SK-N-SH treated with all-trans-retinoic acid at 6 μM for 48 hours (cell line): ENCODE data around the gene ITIH2.
"Not testable (repeated sequence)": the region's sequence is repeated elsewhere in the genome, so short reads cannot be mapped to it uniquely, and the experiment has no call there.

Source experiments
- ATAC-seq: fragments of 200-7000 bp; cut with Tn5 transposase; 3 replicates; pipeline ENCODE4 v1.9.1; 2020; ENCODE audit warnings: mild to moderate bottlenecking, moderate library complexity
- ARNTL ChIP-seq: fragments of 450-650 bp; formaldehyde crosslinking; IDR thresholded peaks from 2 replicates; pipeline ENCODE4 v1.5.0; 2020; ENCODE audit warnings: low read depth, mild to moderate bottlenecking, moderate library complexity, borderline replicate concordance
- BACH2 ChIP-seq: fragments of 250-450 bp; sonication (Bioruptor Pico); IDR thresholded peaks from 2 replicates; pipeline ENCODE4 v1.9.0; 2021; ENCODE audit warnings: mild to moderate bottlenecking, borderline replicate concordance
- ESRRG ChIP-seq: fragments of 250-450 bp; sonication (Bioruptor Pico); IDR thresholded peaks from 2 replicates; pipeline ENCODE4 v1.6.1; 2021; ENCODE audit warnings: mild to moderate bottlenecking
- GLIS3 ChIP-seq: fragments of 250-450 bp; sonication (Bioruptor Pico); IDR thresholded peaks from 2 replicates; pipeline ENCODE4 v1.5.0; 2020; ENCODE audit warnings: mild to moderate bottlenecking, moderate library complexity
- ISL1 ChIP-seq: fragments of 250-450 bp; sonication (Bioruptor Pico); IDR thresholded peaks from 2 replicates; pipeline ENCODE4 v2.1.2; 2022; ENCODE audit warnings: mild to moderate bottlenecking, moderate library complexity
- OSR1 ChIP-seq: fragments of 250-450 bp; sonication (Bioruptor Pico); IDR thresholded peaks from 2 replicates; pipeline ENCODE4 v1.8.0; 2022; ENCODE audit warnings: moderate library complexity, mild to moderate bottlenecking, inconsistent platforms
- PPARA ChIP-seq: fragments of 250-450 bp; sonication (Bioruptor Pico); IDR thresholded peaks from 2 replicates; pipeline ENCODE4 v1.5.0; 2020; ENCODE audit warnings: mild to moderate bottlenecking, borderline replicate concordance
- RARB ChIP-seq: fragments of 250-450 bp; sonication (Bioruptor Pico); IDR thresholded peaks from 2 replicates; pipeline ENCODE4 v1.8.0; 2021; ENCODE audit warnings: mild to moderate bottlenecking, moderate library complexity
- SNAI2 ChIP-seq: fragments of 250-450 bp; sonication (Bioruptor Pico); IDR thresholded peaks from 2 replicates; pipeline ENCODE4 v1.5.0; 2020; ENCODE audit warnings: mild to moderate bottlenecking, moderate library complexity
- TCF4 ChIP-seq: fragments of 250-450 bp; sonication (Bioruptor Pico); IDR thresholded peaks from 2 replicates; pipeline ENCODE4 v1.8.0; 2021; ENCODE audit warnings: mild to moderate bottlenecking, moderate library complexity, borderline replicate concordance
- TOX ChIP-seq: fragments of 250-450 bp; sonication (Bioruptor Pico); IDR thresholded peaks from 2 replicates; pipeline ENCODE4 v1.8.0; 2021; ENCODE audit warnings: mild to moderate bottlenecking, moderate library complexity, borderline replicate concordance
- ZFP3 ChIP-seq: fragments of 250-450 bp; sonication (Bioruptor Pico); IDR thresholded peaks from 2 replicates; pipeline ENCODE4 v1.5.0; 2020; ENCODE audit warnings: mild to moderate bottlenecking, moderate library complexity
- ZFP30 ChIP-seq: fragments of 450-650 bp; formaldehyde crosslinking; IDR thresholded peaks from 2 replicates; pipeline ENCODE4 v1.5.0; 2022; ENCODE audit warnings: mild to moderate bottlenecking, moderate library complexity
- ZNF565 ChIP-seq: fragments of 450-650 bp; formaldehyde crosslinking; conservative IDR thresholded peaks from 2 replicates; pipeline ENCODE4 v1.5.0; 2020; ENCODE audit warnings: low read depth, mild to moderate bottlenecking, moderate library complexity
- ZNF70 ChIP-seq: fragments of 450-650 bp; formaldehyde crosslinking; IDR thresholded peaks from 2 replicates; pipeline ENCODE4 v1.5.0; 2020; ENCODE audit warnings: mild to moderate bottlenecking, moderate library complexity
- ZNF8 ChIP-seq: fragments of 450-650 bp; formaldehyde crosslinking; IDR thresholded peaks from 2 replicates; pipeline ENCODE4 v1.5.0; 2020; ENCODE audit warnings: mild to moderate bottlenecking, moderate library complexity
- TF ChIP-seq, protein P1 (sequence below): fragments of 250-450 bp; sonication (Bioruptor Pico); IDR thresholded peaks from 2 replicates; pipeline ENCODE4 v1.8.0; 2020; ENCODE audit warnings: mild to moderate bottlenecking, moderate library complexity, borderline replicate concordance
- TF ChIP-seq, protein P2 (sequence below): fragments of 250-450 bp; sonication (Bioruptor Pico); IDR thresholded peaks from 2 replicates; pipeline ENCODE4 v1.5.1; 2021; ENCODE audit warnings: mild to moderate bottlenecking, moderate library complexity
- TF ChIP-seq, protein P3 (sequence below): fragments of 250-450 bp; sonication (Bioruptor Pico); IDR thresholded peaks from 2 replicates; pipeline ENCODE4 v1.5.0; 2020; ENCODE audit warnings: mild to moderate bottlenecking, moderate library complexity
- TF ChIP-seq, protein P4 (sequence below): fragments of 250-450 bp; sonication (Bioruptor Pico); IDR thresholded peaks from 2 replicates; pipeline ENCODE4 v1.8.0; 2021; ENCODE audit warnings: low read depth, mild to moderate bottlenecking, moderate library complexity, borderline replicate concordance
- TF ChIP-seq, protein P5 (sequence below): fragments of 250-450 bp; sonication (Bioruptor Pico); IDR thresholded peaks from 2 replicates; pipeline ENCODE4 v1.5.1; 2020; ENCODE audit warnings: low read depth, mild to moderate bottlenecking, moderate library complexity

Gene ITIH2

DNA sequence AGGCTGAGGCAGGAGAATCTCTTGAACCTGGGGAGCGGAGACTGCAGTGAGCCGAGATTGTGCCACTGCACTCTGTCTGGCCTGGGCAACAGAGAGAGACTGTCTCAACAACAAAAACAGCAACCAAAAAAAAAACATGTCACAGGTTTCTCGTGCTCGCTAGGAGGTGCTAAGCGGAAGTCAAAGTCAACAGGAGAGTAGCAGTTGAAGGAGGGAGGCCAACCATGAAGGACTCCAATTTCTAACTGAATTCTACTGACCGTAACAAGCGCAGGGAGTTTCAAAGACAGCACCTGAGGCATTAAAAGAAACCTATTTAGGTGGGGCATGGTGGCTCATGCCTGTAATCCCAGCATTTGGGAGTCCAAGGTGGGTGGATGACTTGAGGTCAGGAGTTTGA is 65.3 kb downstream of the ITIH2 start:
- ATAC-seq = no peak
- TF ChIP-seq BACH2 (CRISPR knock-in tag) (no peak), ARNTL (CRISPR knock-in tag) (no peak), ISL1 (CRISPR knock-in tag) (no peak), SNAI2 (CRISPR knock-in tag) (no peak), OSR1 (CRISPR knock-in tag) (no peak)

DNA sequence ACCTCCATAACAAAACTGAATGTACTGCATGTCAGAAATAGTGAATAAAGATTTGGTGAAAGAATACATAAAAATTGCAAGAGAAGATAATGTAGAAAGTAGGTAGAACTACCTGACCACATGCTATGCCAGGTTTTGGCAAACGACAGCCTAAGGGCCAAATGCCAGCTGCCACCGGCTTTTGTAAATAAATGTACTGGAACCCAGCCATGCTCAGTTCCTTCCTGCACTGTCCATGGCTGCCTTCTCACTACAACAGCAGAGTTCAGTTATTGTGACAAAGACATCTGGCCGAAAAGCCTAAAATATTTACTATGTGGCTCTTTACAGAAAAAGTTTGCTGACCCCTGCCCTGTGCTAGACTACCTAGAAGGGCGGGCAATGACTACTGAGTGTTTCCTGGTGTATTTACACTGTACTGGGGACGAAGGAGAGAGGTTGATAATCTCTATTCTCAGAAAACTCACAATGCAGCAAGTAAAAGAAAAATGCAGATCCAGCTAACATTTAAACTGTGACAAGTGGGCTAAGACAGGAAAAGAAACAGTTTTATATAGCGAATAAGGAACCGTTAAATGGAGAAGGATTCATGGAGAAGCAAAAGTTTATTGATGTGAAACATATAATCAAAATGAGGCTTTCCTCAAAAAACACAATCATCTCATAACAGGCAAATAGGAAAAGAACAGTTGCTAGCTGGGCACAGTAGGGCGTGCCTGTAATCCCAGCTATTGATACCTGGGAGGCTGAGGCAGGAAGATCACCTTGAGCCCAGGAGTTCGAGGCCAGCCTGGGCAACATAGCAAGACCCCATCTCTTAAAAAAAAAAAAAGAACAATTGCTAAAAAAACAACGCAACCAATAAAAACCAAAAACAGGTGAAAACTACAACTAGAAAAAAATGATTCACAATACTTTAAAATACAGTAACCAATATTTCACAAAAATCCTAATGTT is 71.0 kb downstream of the ITIH2 start:
- no peak for ATAC-seq
- no peak for TF ChIP-seq ISL1 (CRISPR knock-in tag)
- TF ChIP-seq PPARA (CRISPR knock-in tag) = no peak
- TF ChIP-seq TCF4 (CRISPR knock-in tag) = no peak
- TF ChIP-seq, protein P1, sequence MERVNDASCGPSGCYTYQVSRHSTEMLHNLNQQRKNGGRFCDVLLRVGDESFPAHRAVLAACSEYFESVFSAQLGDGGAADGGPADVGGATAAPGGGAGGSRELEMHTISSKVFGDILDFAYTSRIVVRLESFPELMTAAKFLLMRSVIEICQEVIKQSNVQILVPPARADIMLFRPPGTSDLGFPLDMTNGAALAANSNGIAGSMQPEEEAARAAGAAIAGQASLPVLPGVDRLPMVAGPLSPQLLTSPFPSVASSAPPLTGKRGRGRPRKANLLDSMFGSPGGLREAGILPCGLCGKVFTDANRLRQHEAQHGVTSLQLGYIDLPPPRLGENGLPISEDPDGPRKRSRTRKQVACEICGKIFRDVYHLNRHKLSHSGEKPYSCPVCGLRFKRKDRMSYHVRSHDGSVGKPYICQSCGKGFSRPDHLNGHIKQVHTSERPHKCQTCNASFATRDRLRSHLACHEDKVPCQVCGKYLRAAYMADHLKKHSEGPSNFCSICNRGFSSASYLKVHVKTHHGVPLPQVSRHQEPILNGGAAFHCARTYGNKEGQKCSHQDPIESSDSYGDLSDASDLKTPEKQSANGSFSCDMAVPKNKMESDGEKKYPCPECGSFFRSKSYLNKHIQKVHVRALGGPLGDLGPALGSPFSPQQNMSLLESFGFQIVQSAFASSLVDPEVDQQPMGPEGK = no peak
- TF ChIP-seq, protein P2, sequence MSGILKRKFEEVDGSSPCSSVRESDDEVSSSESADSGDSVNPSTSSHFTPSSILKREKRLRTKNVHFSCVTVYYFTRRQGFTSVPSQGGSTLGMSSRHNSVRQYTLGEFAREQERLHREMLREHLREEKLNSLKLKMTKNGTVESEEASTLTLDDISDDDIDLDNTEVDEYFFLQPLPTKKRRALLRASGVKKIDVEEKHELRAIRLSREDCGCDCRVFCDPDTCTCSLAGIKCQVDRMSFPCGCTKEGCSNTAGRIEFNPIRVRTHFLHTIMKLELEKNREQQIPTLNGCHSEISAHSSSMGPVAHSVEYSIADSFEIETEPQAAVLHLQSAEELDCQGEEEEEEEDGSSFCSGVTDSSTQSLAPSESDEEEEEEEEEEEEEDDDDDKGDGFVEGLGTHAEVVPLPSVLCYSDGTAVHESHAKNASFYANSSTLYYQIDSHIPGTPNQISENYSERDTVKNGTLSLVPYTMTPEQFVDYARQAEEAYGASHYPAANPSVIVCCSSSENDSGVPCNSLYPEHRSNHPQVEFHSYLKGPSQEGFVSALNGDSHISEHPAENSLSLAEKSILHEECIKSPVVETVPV (CRISPR knock-in tag) = no peak
- no peak for TF ChIP-seq ZNF70 (CRISPR knock-in tag)
- no peak for TF ChIP-seq OSR1 (CRISPR knock-in tag)
- no peak for TF ChIP-seq SNAI2 (CRISPR knock-in tag)
- TF ChIP-seq, protein P3, sequence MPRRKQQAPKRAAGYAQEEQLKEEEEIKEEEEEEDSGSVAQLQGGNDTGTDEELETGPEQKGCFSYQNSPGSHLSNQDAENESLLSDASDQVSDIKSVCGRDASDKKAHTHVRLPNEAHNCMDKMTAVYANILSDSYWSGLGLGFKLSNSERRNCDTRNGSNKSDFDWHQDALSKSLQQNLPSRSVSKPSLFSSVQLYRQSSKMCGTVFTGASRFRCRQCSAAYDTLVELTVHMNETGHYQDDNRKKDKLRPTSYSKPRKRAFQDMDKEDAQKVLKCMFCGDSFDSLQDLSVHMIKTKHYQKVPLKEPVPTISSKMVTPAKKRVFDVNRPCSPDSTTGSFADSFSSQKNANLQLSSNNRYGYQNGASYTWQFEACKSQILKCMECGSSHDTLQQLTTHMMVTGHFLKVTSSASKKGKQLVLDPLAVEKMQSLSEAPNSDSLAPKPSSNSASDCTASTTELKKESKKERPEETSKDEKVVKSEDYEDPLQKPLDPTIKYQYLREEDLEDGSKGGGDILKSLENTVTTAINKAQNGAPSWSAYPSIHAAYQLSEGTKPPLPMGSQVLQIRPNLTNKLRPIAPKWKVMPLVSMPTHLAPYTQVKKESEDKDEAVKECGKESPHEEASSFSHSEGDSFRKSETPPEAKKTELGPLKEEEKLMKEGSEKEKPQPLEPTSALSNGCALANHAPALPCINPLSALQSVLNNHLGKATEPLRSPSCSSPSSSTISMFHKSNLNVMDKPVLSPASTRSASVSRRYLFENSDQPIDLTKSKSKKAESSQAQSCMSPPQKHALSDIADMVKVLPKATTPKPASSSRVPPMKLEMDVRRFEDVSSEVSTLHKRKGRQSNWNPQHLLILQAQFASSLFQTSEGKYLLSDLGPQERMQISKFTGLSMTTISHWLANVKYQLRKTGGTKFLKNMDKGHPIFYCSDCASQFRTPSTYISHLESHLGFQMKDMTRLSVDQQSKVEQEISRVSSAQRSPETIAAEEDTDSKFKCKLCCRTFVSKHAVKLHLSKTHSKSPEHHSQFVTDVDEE = no peak
- no peak for TF ChIP-seq ZNF8 (CRISPR knock-in tag)
- no peak for TF ChIP-seq ESRRG (CRISPR knock-in tag)
- TF ChIP-seq, protein P4, sequence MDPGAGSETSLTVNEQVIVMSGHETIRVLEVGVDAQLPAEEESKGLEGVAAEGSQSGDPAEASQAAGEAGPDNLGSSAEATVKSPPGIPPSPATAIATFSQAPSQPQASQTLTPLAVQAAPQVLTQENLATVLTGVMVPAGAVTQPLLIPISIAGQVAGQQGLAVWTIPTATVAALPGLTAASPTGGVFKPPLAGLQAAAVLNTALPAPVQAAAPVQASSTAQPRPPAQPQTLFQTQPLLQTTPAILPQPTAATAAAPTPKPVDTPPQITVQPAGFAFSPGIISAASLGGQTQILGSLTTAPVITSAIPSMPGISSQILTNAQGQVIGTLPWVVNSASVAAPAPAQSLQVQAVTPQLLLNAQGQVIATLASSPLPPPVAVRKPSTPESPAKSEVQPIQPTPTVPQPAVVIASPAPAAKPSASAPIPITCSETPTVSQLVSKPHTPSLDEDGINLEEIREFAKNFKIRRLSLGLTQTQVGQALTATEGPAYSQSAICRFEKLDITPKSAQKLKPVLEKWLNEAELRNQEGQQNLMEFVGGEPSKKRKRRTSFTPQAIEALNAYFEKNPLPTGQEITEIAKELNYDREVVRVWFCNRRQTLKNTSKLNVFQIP (CRISPR knock-in tag) = no peak
- TF ChIP-seq RARB (CRISPR knock-in tag) = no peak
- no peak for TF ChIP-seq ZFP3
- TF ChIP-seq TOX (CRISPR knock-in tag) = no peak
- no peak for TF ChIP-seq ARNTL (CRISPR knock-in tag)
- no peak for TF ChIP-seq ZNF565 (CRISPR knock-in tag)
- TF ChIP-seq, protein P5, sequence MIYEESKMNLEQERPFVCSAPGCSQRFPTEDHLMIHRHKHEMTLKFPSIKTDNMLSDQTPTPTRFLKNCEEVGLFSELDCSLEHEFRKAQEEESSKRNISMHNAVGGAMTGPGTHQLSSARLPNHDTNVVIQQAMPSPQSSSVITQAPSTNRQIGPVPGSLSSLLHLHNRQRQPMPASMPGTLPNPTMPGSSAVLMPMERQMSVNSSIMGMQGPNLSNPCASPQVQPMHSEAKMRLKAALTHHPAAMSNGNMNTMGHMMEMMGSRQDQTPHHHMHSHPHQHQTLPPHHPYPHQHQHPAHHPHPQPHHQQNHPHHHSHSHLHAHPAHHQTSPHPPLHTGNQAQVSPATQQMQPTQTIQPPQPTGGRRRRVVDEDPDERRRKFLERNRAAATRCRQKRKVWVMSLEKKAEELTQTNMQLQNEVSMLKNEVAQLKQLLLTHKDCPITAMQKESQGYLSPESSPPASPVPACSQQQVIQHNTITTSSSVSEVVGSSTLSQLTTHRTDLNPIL (CRISPR knock-in tag) = no peak
- no peak for TF ChIP-seq BACH2 (CRISPR knock-in tag)
- no peak for TF ChIP-seq GLIS3

DNA sequence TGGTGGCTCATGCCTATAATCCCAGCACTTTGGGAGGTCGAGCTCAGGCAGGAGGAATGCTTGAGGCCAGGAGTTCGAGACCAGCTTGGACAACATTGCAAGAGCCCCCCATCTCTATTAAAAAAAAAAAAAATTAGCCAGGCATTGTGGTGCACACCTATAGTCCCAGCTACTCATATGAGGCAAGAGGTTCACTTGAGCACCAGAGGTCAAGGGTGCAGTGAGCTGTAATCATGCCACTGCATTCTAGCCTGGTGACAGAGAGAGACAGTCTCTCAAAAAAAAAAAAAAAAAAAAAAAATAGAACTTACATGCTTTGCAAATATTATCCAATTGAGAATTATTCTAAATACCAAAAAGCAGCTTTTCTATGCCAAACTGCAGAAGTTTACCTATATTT is 73.7 kb downstream of the ITIH2 start:
- TF ChIP-seq, protein P4 (CRISPR knock-in tag) = no peak
- TF ChIP-seq, protein P1 = no peak
- TF ChIP-seq TOX (CRISPR knock-in tag) = no peak
- no peak for TF ChIP-seq ZFP30 (CRISPR knock-in tag)
- TF ChIP-seq, protein P5 (CRISPR knock-in tag) = no peak
- TF ChIP-seq TCF4 (CRISPR knock-in tag) = no peak
- no peak for ATAC-seq

DNA sequence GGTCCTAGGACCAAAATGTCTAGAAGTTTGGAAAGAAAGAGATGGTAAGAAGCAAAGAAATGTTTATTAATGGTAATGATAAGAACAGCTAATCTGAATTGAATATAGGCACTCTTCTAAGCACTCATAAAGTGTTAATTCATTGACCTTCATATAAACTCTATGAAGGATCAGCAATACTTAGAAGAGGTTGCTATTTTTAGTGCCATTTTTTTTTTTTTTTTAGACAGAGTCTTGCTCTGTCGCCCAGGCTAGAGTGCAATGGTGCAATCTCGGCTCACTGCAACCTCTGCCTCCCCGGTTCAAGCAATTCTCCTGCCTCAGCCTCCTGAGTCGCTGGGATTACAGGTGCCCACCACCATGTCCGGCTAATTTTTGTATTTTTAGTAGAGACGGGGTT is 79.1 kb downstream of the ITIH2 start:
- ATAC-seq = not testable (repeated sequence)
